NCI-H2029 (cell line): ENCODE measurements around the gene CITED4.
"Not testable (repeated sequence)": the region's sequence is repeated elsewhere in the genome, so short reads cannot be mapped to it uniquely, and the experiment has no call there.

Experiments used
- DNase-seq: peaks from one replicate; lab custom pipeline; 2025; lab: John Stamatoyannopoulos, UW

Gene CITED4, protein sequence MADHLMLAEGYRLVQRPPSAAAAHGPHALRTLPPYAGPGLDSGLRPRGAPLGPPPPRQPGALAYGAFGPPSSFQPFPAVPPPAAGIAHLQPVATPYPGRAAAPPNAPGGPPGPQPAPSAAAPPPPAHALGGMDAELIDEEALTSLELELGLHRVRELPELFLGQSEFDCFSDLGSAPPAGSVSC

DNA sequence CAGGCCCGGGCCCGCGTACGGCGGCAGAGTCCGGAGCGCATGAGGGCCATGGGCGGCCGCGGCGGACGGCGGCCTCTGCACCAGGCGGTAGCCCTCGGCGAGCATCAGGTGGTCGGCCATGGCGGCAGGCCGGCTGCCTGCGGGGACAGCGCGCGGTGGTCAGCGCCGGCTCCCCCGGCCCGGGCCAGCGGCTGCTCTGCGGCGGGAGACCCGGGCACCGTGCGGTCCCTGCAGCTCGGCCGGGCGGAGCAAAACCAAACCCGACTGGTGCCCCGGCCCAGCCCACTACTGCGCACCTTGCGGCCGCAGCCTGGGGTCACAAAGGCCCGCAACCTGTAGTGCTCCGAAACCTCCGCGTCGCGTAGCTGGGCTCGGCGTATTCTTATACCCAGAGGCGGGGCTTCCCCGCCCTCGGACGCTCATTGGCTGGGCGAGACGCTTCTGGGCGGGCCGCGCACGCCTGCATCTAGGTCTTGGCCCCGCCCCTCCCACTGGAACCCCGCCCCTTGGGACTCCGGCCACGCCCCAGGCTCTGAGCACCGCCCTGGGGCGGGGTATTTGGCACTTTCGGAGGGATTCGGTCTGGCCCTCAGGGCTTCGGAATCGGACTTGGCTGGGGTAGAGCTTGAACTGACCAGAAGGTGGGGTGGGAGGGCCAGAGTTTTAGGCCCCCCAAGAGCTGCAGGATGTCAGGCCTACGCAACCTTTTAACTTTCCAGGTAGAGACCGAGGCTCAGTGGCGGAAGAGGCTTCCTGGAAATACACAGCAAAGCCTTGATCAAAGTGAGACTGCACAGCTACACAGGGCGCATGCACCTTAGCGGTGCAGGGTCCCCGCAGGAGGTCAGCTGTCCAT lies at the start of gene CITED4:
TSS of gene CITED4 (minus strand) at position 356 of the 856 bp plus-strand sequence. CDS start at position 120, 236 bp downstream.
- DNase-seq: peak; percentile 100

DNA sequence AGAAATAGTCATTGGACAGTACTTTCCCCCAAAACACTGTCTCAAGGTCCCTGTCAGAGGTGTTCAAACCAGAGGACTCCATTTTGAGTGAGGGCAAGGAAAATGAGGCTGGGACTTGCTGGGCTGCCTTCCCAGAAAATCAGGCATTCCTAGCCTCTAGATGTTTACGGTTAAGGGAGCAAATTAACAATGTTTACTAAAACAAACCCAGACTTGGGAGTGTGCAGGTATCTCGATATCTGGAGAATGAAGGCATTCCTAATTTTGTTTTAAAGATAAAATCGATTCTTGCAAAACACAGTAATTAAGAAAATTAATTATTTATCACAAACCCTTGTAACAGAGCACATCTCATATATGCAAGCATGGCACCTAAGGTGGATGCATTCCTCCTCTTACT lies 48.9 kb upstream of the CITED4 start:
- DNase-seq: no peak

DNA sequence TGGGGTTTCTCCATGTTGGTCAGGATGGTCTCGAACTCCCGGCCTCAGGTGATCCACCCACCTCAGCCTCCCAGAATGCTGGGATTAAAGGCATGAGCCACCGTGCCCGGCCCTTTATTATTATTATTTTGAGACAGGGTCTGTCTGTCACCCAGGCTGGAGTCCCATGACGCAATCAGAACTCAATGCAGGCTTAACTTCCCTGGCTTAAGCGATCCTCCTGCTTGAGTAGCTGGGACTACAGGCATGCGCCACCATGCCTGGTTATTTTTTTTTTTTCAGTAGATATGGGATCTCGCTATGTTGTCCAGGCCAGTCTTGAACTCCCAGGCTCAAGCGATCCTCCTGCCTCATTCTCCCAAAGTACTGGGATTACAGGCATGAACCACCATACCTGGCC lies 47.1 kb upstream of the CITED4 start:
- no peak for DNase-seq

DNA sequence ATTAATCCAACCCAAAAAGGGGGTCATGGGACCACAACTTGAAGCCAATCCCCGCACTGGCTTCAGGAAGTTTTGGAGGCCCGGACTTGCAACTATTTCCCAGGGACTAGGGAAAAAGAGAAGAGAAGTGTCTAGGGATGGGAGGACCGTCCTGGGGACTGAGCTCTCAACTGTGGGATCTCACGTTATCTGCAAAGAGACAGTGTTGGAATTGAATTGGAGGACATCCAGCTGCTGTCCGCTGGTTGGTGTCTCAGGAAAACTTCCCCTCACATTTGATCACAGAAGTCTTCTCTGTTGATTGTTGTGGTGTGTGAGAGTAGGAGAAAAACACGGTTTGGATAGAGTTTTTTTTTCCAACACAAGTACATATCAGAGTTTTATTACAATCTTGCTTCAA lies 46.2 kb upstream of the CITED4 start:
- DNase-seq: no peak

DNA sequence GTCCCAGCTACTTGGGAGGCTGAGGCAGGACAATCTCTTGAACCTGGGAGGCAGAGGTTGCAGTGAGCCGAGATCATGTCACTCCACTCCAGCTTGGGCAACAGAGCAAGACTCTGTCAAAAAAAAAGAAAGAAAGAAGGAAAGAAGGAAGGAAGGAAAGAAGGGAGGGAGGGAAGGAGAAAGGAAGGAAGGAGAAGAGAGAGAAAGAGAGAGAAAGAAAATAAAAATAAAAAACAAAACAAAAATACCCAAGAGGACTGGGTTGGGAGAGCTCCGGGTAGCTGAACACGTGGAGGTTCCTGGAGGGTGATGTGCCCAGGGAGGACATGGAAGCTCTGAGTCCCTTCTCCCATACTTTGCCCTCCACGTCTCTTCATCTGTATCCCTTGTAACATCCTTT lies 45.7 kb upstream of the CITED4 start:
- no peak for DNase-seq

DNA sequence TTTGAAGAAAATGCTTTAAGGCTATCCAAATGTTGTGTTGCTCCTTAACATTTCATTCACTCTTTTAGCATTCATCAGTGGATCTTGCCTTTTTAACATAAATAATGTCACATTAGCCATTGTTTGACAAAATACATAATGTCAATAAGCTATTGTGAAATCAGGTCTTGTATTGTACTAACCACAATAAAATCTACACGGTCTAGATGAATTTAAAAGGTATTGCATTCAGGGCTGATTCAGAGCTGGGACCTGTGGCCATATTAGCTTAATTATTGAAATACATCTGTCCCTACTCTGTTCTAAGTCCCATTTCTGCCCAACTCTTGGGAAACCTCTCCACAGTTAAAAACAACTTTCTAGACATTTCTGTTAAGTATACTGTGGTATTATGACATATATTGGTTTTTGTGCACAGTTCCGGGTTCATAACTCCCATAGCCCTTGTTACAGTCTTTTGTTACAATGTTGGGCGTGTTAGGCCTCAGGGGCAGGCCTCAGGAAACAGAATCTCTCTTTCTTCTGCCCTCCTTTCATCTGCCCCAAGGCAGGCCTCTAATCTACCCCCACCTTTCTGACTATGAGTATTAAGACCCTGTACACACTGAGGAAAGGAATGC lies 44.7 kb upstream of the CITED4 start:
- DNase-seq: no peak

DNA sequence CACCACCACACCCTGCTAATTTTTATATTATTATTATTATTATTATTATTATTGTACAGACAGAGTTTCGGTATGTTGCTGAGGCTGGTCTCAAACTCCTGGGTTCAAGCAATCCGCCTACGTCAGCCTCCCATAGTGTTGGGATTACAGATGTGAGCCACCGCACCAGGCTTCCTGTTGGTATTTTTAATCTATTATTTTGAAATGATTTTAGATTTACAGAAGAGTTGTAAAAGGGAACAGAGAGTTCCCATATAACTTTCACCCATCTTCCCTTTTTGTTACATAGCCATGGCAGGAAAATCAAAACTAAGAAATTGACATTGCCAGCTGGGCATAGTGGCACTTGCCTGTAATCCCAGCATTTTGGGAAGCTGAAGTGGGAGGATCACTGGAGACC lies 42.9 kb upstream of the CITED4 start:
- DNase-seq: no peak

DNA sequence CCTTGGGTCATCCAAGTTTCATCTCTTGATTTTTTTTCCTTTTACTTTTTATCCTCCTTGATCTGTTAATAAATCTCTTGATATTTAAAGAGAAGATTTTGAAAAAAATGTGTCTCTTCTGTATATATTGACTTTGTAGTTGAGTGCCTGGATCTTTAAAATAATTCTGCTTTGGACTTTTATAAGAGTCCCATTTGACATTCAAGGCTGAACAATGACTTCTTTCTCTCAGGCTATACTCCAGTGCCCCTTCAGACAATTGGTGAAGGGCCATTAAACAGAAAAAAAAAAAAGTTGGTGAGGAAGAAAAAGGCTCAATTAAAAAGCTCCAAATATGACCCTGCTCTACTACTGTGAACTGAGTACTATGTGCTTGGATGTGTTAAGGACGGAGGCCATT lies 40.9 kb upstream of the CITED4 start:
- DNase-seq: no peak

DNA sequence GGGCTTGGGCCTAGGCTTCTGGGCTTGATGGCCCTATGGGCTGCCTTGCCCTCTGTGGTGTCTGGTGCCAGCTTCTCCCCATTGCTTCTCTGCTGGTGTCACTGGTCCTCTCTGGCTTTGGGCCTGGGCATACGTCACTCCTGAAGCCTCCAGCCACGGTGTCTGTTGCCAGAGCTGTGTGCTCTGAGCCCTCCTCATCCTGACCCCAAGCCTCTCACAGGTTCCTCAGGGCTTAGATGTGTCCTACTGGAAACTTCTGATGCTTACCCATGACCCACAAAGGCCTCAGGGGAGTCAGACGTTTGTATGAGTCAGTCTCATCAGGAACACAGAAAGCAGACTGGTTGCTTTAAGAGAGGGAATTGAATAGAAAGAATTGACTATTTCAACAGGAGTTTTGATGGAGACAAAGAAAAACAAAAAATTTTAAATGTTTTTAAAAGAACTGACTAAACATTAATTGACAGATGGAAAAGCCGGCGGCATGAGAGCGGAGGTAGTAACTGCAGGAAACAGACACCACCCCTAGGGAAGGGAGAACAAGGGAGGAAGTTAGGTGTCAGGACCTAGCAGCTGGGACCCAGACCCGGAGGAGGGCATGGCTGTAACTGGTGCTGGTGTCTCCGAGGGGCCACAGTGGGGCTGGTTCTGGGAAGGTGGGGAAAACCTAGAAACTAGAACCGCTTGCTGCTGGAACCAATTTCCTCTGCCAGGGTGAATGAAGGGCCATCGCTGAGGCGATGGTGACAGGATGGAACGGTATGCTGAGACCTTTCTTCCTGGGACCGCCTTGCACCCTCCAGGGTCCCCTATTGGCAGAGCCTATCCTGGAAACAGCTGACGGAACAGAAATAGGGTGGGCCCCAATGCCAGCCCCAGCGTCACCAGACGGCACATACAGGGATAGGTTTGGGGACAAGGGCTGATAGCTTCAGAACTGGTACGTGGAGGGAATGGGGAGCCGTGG lies 40.0 kb upstream of the CITED4 start:
- no peak for DNase-seq

DNA sequence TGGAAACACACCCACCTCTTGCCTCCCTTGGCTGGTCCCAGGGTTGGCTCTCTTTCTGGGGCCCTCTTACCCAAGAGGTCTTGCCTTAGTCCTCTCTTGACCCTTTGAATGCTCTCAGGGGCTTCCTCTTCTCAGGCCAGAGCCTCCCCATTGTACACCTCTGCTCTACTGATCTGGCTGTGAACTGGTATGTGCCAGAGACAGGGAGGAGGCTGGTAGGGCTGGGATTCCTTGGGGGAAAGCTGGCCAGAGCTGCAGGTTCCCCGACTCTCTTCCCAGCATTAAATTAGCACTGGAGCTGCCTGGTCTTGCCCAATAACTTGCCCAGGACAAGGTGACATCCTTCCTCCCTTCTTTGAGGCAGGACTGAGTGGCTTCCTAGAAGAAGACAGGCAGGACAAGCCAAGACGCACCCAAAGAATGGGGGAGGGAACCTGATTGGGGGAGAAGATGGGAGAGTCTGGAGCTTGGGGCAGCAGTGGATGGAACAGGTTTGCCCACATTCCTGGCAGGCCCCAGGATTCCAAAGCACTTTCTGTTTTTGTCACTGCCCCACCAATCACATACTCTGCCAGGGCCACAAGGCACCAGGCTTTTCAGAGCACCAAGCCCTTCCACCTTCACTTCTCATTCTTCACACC lies 37.2 kb upstream of the CITED4 start:
- no peak for DNase-seq

DNA sequence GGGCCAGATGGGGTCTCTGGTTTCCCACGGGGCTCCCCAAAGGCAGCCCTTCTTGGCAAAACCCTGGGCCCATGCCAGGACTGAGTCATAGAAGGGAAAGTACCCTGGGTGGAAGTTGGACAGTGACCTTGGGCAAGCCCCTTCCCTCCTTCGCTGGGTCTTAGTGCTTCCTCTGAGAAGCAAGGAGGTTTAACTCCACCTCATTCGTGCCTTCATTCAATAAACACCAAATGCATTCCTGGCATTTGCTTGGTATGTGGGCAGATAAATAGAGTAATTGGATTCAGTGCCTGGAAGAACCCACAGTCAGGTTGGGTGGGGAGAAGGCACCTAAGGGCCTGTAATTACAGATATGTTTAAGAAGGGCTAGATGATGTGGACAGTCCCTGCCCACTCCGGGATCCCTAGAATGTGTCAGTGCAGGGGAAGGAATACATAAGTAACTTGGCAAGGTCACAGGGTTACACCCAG lies 36.3 kb upstream of the CITED4 start:
- no peak for DNase-seq

DNA sequence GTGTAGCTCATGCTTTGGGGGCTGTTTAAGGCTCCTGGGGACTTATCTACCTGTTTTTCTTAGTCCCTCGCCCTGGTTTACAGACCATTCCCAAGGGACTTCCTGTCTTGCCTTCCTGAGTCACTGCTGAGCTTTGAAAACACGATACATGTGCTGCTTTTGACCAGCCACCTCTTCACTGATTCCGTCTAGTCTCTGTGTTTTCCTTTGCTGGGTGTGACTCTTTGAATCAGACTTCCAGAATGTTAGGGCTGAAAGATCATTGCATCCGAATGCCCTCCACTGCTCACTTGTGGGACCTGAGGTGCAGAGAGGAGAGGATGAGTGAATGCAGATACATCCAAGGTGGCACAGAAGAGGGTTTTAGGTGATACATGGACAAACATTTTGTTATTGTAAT lies 35.4 kb upstream of the CITED4 start:
- DNase-seq: no peak

DNA sequence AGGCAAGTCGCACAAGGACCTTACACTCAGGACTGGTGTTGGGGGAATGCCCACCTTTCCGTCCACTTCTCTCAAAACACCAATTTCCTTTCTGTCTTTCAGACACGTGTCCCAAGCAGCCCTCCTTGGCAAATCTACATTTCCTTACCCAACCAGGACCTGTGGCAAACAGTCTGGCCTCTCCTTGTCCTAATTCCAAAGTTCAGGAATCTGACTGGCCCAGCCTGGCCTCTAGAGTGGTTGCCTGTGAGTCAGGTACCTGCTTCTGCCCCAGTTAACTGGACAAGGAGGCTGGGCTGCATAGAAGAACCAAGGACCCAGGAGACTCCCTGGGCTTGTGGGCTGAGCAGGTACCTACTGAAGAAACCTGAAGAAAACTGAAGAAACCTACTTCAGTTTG lies 34.3 kb upstream of the CITED4 start:
- no peak for DNase-seq

DNA sequence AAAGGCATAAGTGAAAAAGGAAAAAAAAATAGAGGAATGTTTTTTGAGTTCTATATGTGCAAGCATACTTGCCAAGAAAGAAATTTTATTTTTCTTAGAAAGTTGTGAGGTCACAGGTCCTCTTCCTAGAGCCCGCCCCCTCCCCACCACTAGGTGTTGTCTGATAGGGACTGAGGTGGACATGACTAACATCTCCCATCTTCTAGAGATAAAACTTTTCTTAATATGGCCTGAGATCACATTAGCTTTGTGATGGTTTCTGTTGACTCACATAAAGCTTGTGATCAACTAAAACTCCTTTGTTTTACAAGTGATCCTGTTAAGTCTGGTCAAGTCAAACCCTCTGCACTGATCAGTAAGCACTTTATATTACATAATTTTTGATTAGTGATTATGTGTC lies 33.4 kb upstream of the CITED4 start:
- no peak for DNase-seq

DNA sequence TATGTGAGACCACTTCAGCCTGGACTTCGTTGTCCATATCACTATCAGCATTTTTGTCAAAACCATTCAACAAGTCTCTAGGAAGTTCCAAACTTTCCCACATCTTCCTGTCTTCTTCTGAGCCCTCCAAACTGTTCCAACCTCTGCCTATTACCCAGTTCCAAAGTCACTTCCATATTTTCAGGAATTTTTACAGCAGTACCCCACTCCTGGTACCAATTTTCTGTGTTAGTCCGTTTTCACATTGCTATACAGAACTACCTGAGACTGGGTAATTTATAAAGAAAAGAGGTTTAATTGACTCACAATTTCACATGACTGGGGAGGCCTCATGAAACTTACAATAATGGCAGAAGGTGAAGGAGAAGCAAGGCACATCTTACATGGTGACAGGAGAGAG lies 32.7 kb upstream of the CITED4 start:
- DNase-seq: not testable (repeated sequence)

DNA sequence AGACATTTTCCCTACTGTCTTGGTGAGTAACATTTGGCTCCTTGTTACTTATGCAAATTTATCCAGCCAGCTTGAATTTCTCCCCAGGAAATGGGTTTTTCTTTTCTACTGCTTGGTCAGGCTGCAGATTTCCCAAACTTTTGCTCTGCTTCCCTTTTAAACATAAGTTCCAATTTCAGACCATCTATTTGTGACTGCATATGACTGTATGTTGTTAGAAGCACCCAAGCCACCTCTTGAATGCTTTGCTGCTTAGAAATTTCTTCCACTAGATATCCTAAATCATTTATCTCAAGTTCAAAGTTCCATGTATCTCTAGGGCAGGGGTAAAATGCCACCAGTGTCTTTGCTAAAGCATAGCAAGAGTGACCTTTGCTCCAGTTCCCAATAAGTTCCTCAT lies 32.3 kb upstream of the CITED4 start:
- no peak for DNase-seq

DNA sequence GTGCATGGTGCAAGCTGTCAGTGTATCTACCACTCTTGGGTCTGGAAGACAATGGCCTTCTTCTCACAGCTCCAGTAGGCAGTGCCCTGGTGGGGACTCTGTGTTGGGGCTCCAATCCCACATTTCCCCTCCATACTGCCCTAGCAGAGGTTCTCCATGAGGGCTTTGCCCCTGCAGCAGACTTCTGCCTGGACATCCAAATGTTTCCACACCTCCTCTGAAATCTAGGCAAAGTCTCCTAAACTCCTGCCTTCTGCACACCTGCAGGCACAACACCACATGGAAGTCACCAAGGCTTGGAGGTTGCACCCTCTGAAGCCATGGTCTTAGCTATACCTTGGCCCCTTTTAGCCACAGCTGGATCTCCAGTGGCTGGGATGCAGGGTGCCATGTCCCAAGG lies 31.8 kb upstream of the CITED4 start:
- no peak for DNase-seq

DNA sequence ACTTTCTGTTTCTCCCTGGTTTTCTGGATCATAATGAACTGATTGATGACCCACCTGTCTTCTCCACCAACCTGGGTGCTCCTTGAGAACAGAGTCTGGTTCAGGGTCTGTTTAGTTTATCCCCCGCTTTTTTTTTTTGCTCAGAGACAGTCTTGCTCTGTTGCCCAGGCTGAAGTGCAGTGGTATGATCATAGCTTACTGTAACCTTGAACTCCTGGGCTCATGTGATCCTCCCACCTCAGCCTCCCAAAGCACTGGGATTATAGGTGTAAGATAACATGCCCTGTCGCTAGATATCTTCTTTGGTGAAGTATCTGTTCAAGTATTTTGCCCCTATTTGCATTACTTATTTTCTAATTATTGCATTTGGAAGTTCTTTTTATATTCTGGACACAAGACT lies 30.2 kb upstream of the CITED4 start:
- DNase-seq: no peak

DNA sequence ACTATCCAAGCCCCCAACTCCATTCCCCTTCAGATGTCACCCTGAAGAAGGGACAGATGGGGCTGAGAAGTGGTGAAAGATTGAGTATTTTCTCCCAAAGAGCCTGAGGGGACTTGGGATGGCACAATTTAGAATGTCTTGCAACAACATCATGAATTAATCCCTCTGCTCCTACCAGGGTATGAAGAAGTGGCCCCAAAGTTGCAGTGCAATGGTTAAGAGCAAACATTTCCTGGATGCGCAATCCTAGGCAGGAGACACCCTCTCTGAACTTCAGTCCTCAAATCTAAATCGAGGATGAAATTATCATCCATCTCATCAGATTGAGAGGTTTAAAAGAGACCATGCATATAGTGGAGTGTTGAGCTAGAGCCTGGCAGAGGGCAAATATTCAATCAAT lies 28.6 kb upstream of the CITED4 start:
- DNase-seq: no peak

DNA sequence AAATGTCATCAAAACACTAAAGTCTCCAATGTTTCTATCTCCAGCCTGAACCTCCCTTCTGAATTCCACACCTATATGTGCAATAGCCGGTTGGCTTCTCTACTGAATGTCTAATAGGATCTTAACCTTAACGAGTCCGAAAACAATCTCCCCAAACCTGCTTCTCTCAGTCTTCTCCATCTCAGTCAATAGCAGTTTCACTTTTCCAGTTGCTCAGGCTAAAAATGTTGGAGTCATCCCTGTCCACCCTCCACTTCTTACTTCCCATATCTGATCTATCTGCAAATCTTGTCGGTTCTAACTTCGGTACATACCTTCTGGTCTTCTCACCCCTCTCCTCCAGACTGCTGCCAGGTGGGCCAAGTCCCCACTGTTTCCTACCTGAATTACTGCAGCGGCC lies 25.5 kb upstream of the CITED4 start:
- DNase-seq: no peak

DNA sequence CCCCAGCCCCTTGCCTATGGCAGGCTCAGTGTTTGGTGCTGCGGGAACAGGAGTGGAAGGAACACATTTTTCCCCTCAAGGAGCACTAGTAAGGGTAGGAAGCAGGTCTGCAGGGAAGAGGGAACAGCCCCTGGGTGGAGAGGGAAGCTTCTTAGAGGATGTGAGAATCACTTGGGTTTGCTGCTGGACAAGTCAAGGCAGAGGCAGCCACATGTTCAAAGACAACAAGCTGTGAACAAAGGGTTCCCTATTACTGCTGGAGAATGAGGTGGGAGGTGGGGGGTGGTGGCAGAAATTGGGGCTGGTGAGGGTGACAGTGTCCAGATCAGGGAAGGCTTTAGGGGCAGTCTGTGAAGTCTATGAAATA lies 24.8 kb upstream of the CITED4 start:
- no peak for DNase-seq
